HK-2 (cell line): ENCODE data around the gene LCE2B.
A peak's percentile ranks its signal among the peaks of the same experiment; 100 is the strongest.
"Not testable (repeated sequence)": the region's sequence is repeated elsewhere in the genome, so short reads cannot be mapped to it uniquely, and the experiment has no call there.

Source experiments
- DNase-seq: peaks from one replicate; pipeline ENCODE4 v3.0.0-alpha.2; 2018; ENCODE audit not compliant: unreplicated experiment

LCE2B gene

GRCh38 chr1:152685823-152686222, at the start of gene LCE2B:
LCE2B (plus strand) TSS chr1:152686123; CDS start chr1:152686844, 721 bp downstream.
- not testable (repeated sequence) for DNase-seq

- DNase-seq = no peak
Observed at GRCh38 chr1:152640351-152640750, 45.6 kb upstream of the LCE2B start.

GRCh38 chr1:152643945-152644344, 42.0 kb upstream of the LCE2B start:
- no peak for DNase-seq

GRCh38 chr1:152645146-152645545, 40.8 kb upstream of the LCE2B start:
- DNase-seq = no peak

GRCh38 chr1:152646656-152647055, 39.3 kb upstream of the LCE2B start:
- DNase-seq = no peak

- DNase-seq = peak; percentile 52
Observed at GRCh38 chr1:152654110-152654509, 31.8 kb upstream of the LCE2B start.

GRCh38 chr1:152656459-152656858, 29.5 kb upstream of the LCE2B start:
- no peak for DNase-seq

- DNase-seq = no peak
Observed at GRCh38 chr1:152657677-152658076, 28.2 kb upstream of the LCE2B start.

- DNase-seq = no peak
Observed at GRCh38 chr1:152658649-152659048, 27.3 kb upstream of the LCE2B start.

- no peak for DNase-seq
Observed at GRCh38 chr1:152663098-152663497, 22.8 kb upstream of the LCE2B start, which contains the start of gene LCE2D. LCE2D (plus strand) TSS chr1:152663380; CDS start chr1:152664106, 726 bp downstream.

GRCh38 chr1:152666171-152666570, 19.8 kb upstream of the LCE2B start:
- not testable (repeated sequence) for DNase-seq

- DNase-seq = no peak
Observed at GRCh38 chr1:152667648-152668047, 18.3 kb upstream of the LCE2B start.

GRCh38 chr1:152673016-152673415, 12.9 kb upstream of the LCE2B start:
- no peak for DNase-seq

GRCh38 chr1:152674983-152675382, 10.9 kb upstream of the LCE2B start, which contains the start of gene LCE2C:
LCE2C (plus strand) TSS chr1:152675279; CDS start chr1:152676016, 737 bp downstream.
- not testable (repeated sequence) for DNase-seq

GRCh38 chr1:152679459-152679858, 6.5 kb upstream of the LCE2B start:
- no peak for DNase-seq

GRCh38 chr1:152681616-152682015, 4.3 kb upstream of the LCE2B start:
- no peak for DNase-seq

- no peak for DNase-seq
Observed at GRCh38 chr1:152683846-152684245, 2.1 kb upstream of the LCE2B start.

GRCh38 chr1:152697701-152698600, 12.0 kb downstream of the LCE2B start, which contains the start of gene LCE2A:
LCE2A (plus strand) TSS chr1:152698345; CDS start chr1:152698902, 557 bp downstream.
- no peak for DNase-seq

GRCh38 chr1:152699746-152700145, 13.8 kb downstream of the LCE2B start:
- DNase-seq = no peak

- DNase-seq = no peak
Observed at GRCh38 chr1:152707860-152708259, 21.9 kb downstream of the LCE2B start, which contains the start of gene LCE4A. LCE4A (plus strand) TSS chr1:152708160; CDS start chr1:152709076, 916 bp downstream.

- DNase-seq = no peak
Observed at GRCh38 chr1:152718238-152718637, 32.3 kb downstream of the LCE2B start.

GRCh38 chr1:152725261-152725660, 39.3 kb downstream of the LCE2B start:
- no peak for DNase-seq

- no peak for DNase-seq
Observed at GRCh38 chr1:152728986-152729385, 43.1 kb downstream of the LCE2B start.
